Coronary artery (tissue), 2 donors: ENCODE results near the gene CA5A.
"Not testable (repeated sequence)": the region's sequence is repeated elsewhere in the genome, so short reads cannot be mapped to it uniquely, and the experiment has no call there.

Experiments used
- DNase-seq: peaks from one replicate; pipeline ENCODE4 v3.0.0-alpha.2; 2017; ENCODE audit warnings: low spot score
- H3K27ac ChIP-seq, 2 donors: fragments of 200-600 bp; sonication (generic); one replicate each; pipeline ENCODE4 v1.5.1; 2016 to 2019
- H3K4me3 ChIP-seq: fragments of 200-600 bp; sonication (generic); 2 replicates; pipeline ENCODE4 v1.5.1; 2016; ENCODE audit warnings: mild to moderate bottlenecking, moderate library complexity
- TF ChIP-seq, protein P1 (sequence below): fragments of 200-600 bp; sonication (generic); IDR thresholded peaks from one replicate; pipeline ENCODE4 v1.5.1; 2019; ENCODE audit warnings: antibody characterized with exemption

CA5A gene

DNA sequence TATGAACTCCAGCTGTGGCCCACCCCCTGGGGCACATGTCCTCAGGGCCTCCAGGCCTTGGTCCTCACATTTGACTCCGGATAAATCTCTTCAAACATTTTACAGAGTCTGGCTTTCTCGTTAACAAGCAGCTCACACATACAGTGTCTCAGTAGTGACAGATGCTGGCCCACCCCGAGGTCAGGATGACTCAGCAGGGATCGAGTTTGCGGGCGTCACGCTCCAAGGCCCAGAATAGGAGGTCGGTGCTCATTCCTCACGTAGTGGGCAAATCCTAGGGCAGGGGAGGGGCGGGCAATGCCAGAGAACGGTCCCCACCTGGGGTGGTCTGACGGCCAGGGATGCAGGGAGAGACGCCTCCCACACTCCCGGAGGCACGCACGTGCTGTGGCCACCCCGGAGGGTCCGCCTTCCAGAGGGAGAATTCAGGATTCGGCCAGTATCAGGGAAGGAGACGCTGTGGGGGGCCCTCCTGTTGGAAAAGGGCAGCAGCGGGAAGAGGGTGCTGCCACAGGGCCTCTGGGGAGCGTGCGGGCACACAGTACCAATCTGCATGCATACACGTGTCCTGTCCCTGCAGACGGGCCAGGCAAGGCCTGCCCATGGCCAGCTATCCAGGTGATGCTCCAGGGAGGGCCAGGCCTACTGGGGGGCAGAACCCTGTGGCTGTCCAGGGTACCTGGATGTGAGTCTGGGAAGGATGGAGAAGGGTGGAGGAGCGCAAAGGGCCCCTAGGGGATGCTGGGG, 75.6 kb downstream of the CA5A start:
- no peak for DNase-seq
- H3K27ac ChIP-seq: no peak overlapping the region
- H3K4me3 ChIP-seq: no peak overlapping the region
- TF ChIP-seq, protein P1, sequence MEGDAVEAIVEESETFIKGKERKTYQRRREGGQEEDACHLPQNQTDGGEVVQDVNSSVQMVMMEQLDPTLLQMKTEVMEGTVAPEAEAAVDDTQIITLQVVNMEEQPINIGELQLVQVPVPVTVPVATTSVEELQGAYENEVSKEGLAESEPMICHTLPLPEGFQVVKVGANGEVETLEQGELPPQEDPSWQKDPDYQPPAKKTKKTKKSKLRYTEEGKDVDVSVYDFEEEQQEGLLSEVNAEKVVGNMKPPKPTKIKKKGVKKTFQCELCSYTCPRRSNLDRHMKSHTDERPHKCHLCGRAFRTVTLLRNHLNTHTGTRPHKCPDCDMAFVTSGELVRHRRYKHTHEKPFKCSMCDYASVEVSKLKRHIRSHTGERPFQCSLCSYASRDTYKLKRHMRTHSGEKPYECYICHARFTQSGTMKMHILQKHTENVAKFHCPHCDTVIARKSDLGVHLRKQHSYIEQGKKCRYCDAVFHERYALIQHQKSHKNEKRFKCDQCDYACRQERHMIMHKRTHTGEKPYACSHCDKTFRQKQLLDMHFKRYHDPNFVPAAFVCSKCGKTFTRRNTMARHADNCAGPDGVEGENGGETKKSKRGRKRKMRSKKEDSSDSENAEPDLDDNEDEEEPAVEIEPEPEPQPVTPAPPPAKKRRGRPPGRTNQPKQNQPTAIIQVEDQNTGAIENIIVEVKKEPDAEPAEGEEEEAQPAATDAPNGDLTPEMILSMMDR: no peak

DNA sequence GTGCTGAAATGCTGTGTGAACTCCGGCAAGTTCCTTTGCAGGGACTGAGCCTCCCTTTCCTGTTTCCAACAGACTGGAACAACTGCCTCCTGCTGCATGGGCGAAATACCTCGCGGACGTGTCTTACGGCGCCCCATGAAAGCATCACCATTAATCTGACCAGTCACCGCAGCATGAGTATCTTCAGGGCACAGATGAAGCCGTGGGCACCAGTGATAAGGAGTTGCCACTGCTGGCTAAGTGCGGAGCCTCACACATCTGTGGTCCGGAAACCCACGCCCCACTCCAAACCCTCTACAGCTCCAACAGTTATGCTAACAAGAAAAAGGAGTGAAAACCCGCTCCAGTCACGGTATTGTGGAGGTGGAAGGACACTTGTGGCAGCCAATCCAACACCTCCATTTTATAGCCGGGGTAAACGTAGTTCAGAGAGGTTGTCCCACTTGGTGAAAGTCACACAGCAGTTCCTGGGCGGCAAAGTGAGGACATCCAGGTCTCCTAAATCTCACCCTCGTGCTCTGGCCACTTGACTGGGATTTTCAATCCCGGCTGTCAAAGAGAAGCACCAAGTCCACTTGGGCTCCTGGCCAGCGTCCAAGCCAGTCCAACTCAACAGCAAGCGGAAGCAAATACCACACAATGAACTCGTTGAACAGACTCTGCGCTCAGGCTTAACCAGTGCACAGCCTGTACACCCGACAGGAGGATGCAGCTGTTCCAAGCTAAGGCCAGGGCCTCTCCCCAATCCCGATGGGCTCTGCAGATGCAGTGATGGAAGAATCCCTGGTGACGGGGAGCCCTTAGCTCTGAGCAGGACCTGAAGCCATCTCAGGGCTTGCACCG, 78.0 kb downstream of the CA5A start:
- not testable (repeated sequence) for DNase-seq, H3K4me3 ChIP-seq
- H3K27ac ChIP-seq: peak overlapping the region in 1 of 2 donors; percentile 32

DNA sequence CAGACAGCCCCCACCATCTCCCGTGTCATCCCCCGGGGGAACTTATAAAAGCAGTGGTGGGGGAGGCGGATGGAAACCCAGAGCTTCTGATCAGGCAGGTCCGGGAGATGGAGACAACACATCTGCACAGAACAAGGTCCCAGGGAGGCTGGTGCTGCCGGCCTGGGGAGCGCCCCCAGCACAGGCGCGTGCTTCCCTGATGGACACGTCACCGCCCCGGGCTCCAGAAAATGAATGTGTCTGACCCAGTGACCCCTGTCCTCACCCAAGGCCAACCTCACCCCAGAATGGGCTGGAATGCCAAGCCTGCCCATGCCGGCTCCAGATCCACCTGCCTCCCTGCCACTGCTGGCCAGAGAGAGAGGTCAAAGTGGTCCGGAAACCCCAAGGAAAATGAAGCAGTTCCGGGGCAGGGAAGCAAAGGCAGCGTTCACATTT, 79.5 kb downstream of the CA5A start:
- TF ChIP-seq, protein P1: no peak
- no peak for DNase-seq
- Histone ChIP-seq H3K4me3 (no peak overlapping the region), H3K27ac (peak overlapping the region in 1 of 2 donors; percentile 81)

DNA sequence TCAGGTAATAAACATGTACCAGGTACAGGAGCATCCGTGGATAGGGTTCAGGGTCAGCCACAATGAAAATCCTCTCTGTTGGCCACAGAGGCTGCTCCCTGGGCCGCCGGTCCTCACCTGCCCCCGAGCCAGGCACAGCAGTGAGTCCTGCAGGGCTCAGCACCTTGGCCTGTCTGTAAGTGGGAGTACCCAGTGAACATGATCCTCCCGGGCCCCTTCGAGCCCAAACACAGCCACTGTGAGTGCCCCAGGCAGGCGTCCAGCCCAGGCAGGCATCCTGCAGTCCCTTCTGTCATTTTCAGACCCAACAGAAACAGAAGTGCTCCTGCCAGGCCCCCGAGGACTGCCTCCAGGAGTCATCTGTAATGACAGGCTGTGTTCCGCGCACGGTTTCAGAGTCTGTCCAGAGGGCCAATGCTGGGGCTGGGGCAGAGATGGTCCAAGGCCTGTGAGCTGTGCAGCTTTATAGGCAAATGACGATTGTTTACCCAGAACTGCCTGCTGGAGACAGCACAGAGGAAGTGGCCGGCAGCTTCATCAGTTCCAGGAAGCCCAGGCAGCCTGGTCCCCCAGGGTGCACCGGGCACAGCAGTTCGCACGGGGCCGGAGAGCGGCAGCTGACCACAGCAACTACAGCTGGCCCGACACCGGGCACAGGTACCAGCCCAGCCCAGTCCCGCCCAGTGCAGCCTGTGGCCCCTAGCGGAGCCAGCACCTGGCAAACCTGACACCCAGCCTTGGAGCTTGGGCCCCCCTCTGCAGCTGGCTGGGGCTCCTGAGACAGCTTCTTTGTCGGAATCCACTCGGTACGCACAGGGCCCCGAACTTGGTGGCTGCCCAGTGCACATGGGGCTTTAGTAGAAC, 80.2 kb downstream of the CA5A start:
- Histone ChIP-seq H3K4me3 (no peak overlapping the region), H3K27ac (peak overlapping the region; percentile 4 to 81)
- TF ChIP-seq, protein P1: no peak
- DNase-seq: no peak

DNA sequence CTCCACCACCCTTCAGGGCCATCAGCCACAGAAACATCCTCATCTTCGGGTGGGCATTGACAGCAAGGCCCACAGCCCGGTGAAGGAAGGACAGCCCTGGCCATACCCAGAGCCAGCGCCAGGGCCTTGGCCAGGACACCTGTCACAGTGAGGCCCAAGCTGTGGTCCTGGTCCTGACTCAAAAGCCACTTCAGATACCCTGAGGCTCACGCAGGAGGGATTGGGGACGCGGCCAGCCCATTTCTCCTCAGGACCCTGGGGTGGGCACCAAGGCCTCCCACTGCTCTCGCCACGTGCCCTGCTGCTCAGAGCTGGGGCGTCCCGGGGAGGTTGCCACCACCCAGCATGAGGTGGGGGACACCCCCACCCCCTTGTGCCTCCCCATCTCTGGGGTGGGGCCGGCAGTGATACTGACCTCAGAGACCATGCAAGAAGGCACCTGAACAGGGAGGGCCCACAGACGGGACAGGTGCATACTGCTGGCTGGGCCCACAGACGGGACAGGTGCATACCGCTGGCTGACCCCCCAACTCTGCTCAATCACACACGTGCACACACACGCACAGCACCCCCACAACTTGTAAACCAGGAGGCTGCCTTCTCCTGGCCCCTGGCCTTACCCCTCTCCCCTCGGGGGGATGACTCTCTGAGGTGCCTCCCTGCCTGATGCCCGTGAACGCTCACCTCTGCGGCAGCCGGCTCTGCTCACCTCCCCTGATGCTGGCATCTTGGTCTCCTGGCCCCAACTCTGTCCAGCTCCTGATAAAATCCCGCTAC, 81.2 kb downstream of the CA5A start:
- no peak for DNase-seq
- TF ChIP-seq, protein P1: no peak
- no peak overlapping the region for H3K4me3 ChIP-seq
- peak overlapping the region; percentile 81 for H3K27ac ChIP-seq

DNA sequence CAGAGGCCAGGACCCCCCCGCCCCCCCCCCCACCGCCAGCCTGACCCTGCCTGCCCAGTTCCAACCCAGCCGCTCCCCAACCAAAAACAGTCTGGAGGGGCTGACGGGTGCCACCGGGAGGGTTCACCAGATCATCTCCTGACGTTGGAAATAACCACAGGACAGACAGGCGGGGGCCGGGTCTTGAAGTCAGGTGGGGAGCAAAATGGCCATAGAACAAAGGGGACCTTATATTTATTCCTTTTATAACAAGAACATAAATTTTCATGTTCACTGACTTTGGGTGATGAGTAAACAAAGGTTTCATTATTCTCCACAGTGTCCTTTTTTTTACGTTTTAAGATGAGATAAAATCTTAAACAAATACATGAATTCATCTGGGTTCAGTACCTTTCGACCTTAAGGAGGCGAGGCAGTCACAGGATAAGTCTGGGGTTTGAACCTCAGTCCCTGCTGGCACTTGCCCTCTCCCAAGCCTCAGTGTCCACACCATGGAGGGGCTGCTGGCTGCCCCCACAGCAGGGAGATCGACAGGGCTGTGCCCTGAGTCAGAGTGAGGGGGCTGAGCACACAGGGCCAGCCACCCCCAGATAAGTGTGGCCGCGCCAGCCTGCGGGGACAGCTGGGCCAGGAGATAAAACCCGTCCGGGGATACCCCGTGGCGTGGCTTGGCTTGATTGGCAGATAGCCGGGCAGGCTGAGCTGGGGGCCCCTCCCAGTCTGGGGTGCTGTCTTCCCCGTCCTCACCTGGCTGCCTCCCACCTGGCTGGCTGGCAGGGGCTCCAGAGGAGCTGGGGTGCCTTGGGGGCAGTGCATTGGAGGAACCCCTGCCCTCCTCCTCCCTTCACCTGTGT, 82.0 kb downstream of the CA5A start:
- TF ChIP-seq, protein P1: no peak
- DNase-seq: no peak
- peak overlapping the region; percentile 68 for H3K4me3 ChIP-seq
- peak overlapping the region; percentile 81 for H3K27ac ChIP-seq
